Stimulated activated CD4-positive, alpha-beta T cell treated with anti-CD3 and anti-CD28 coated beads, Interleukin-2, amount 100 ng/mL, for 24 hours (primary cell): ENCODE results near the gene RFX2.

Source experiments
- DNase-seq, 2 donors: peaks; one replicate each; pipeline ENCODE4 v3.0.0-alpha.2; 2020

Gene RFX2

GRCh38 chr19:5951338-5951861 is 158.9 kb downstream of the RFX2 start:
- DNase-seq, result no peak

GRCh38 chr19:5950741-5951140 is 159.6 kb downstream of the RFX2 start:
- no peak for DNase-seq

GRCh38 chr19:5949792-5950305 is 160.5 kb downstream of the RFX2 start:
- peak; percentile 34 to 36 for DNase-seq

- peak in 1 of 2 donors; percentile 33 for DNase-seq
These were observed 161.3 kb downstream of the RFX2 start for GRCh38 chr19:5948752-5949564.

- no peak for DNase-seq
These were observed 162.9 kb downstream of the RFX2 start for GRCh38 chr19:5947435-5947834.

- DNase-seq, result no peak
These were observed 166.7 kb downstream of the RFX2 start for GRCh38 chr19:5943623-5944022.
